Anterior cingulate cortex (tissue), 58 donors: ENCODE data around the gene CCDC61.
A peak's percentile ranks its signal among the peaks of the same experiment; 100 is the strongest.

ENCODE experiments used
- DNase-seq, 58 donors: peaks; one replicate each; lab custom pipeline; 2025; lab: John Stamatoyannopoulos, UW

Gene CCDC61, protein sequence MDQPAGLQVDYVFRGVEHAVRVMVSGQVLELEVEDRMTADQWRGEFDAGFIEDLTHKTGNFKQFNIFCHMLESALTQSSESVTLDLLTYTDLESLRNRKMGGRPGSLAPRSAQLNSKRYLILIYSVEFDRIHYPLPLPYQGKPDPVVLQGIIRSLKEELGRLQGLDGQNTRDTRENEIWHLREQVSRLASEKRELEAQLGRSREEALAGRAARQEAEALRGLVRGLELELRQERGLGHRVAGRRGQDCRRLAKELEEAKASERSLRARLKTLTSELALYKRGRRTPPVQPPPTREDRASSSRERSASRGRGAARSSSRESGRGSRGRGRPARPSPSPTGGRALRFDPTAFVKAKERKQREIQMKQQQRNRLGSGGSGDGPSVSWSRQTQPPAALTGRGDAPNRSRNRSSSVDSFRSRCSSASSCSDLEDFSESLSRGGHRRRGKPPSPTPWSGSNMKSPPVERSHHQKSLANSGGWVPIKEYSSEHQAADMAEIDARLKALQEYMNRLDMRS

DNA sequence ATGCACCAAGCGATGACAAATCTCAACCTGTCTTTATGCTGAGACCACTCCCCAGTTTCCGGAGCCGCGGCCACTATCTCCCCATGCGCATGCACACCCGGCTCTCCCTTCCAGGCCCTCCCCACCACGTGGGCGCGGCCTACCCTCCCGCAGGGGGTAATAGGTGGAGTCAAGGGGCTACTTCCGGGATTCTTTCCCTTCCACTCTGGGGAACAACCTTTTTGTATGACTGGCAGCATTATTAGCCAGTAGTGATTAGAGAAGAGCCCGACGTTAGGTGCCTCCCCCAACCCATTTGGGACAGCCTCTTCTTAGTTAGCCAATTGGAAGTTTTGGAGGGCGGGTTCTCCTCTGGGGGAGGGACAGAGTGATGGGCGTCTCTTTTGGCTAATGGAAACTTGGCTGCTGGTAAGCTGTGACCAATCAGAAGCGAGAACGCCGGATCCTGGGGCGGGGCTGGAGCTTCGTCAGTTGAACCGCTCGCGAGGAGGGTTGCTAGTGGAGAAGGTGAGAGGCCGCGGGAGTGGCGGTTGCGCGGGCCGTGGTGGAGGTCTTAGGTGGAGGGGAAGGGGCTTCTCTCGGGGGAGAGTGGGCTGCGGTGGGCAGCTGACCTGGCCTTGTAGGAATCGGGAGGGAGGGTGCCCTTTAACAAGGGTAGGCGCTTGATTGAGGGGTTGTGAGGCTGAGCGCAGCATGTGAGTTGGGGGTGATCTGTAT, at the start of gene CCDC61:
Gene CCDC61 (plus strand): TSS at position 470 of the 717 bp plus-strand sequence. CDS start 7,552 bp downstream, outside the sequence.
- peak; percentile 78 to 100 (median 97) for DNase-seq

DNA sequence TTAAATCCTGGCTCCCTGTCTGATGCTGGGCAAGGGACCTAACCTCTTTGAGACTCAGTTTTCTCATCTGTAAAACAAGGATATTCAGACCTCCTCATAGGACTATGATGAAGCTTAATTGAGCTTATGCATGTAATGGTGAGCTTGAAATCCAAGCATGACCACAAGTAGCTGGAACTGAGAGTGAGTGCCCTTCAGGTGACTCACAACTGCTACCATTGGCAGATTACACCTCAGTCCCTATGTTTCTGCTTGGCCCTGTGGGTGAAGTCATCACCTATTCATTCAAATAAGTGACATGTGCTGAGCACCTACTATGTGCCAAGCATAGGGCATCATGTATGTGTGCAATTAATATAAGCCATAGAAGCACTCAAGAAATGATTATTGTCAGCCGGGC, 47.3 kb upstream of the CCDC61 start:
- no peak for DNase-seq

DNA sequence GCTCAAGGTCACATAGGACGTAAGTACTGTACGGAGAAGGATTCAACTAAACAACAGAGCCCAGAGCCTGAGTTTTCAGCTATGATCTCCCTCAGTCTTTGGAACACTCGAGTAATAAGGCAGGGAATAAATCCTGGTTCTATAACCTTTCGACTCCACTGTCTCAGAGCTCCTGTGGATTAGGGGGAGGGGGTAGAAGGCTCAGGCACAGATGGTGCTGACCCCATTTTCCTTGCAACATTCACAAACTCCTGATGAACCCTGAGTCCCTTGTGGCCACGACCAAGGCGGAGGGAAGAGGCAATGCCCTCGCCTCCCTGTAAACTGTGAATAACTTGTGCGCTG, 43.0 kb upstream of the CCDC61 start:
- no peak for DNase-seq

DNA sequence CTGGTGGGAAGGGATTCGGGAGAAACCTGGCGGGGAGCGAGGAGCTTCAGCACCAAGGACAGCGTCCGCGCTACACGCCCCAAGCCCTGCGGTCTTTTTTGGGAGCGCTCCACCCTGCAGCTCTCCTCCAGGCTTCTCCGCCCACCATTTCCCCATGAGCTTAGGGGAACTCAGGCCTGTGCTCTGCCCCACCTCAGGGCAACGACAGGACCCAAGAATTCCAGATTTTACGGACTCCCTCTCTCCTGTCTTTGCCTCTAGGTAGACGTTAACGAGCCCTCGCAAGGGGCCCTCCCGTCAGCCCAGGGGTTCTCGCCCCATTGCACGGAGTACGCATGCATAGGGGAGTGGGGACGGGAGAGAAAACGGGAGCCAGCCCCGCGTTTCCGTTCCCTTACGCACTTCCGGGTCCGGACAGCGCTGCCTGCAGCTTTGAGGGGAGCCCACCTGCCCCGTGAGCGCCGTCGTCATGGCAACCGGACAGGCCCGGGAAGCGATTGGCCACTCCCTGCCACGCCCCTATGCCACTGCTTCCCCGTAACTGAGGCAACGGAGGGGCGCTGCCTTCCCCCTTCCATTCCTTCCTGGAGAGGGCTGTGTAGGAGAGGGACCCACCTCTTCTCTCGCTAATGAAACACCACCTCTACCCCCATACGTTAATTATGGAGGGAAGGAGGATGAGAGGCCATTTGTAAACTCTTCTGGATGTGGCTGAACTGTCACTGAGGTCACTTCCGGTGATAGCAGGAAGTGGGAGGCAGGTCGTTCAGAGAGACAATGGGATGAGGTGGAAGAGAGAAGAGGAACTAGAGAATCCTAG, 42.4 kb upstream of the CCDC61 start:
- peak in 10 of 58 donors; percentile 7 to 42 (median 27) for DNase-seq

DNA sequence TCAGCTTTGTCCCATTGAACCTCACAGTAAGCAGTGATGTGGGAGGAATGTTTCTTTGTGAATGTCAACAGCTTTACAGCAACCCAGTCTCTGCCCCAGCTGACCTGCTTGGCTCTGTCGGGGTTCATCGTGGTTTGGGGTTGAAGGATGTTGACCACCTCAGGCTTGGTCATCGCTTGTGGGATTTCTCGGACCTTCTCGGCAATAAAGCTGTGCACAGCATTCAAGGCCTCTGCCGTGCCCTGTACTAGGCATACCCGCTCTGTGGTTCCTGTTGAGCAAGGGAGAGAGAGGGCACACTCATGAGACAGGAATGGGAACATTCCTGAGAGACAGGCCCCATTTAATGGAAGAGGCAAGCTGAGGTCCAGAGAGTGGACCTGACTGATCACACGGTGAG, 41.6 kb upstream of the CCDC61 start:
- DNase-seq = no peak

DNA sequence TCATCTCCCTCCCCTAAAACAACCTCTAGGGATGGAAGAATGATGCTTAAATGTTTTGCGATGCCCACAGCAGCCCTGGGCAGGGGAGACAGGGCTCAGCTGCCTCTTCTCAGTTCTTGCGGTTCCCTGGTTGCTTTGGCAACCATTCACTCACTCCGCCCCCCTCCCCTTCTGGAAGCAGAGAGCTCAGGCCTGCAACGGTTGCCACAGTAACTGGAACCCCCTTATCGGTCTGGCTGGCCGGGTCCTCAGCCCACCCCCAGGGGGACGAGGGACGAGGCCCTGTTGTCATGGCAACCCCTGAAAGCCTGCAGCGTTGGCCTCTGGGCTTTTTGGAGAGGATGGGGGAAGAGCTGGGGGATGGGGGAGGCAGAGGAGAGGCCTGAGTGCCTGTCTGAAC, 41.1 kb upstream of the CCDC61 start:
- DNase-seq = peak in 28 of 58 donors; percentile 9 to 64 (median 36)

DNA sequence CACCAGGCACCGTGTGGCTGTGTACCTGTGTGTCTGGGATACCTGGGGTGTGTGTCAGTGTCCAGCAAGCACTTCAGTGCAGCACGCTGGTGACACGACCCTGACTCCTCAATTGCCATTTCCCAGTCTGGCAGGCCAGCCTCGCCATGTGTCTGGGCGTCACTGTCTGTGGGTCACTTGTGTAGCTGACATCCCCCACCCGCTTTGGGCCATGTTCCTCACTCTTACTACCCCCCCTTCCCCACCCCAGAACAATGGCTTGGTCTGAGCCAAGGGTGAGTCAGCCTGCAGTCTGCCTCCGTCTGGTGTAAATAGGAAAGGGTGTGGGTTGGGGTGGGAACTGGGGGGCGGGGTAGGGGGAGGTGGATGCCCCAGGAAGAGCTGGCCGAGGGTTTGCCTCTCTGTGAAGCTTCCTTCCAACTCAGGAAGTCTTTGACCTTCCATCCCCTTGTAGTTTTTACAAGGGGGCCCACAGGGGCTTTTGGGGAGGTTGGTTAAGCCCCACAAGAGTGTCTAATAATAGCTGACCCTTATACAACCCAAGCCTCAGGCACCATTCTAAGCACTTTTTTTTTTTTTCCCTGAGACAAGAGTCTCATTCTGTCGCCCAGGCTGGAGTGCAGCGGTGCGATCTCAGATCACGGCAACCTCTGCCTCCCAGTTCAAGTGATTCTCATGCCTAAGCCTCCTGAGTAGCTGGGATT, 39.2 kb upstream of the CCDC61 start:
- DNase-seq = peak in 51 of 58 donors; percentile 12 to 85 (median 65)

DNA sequence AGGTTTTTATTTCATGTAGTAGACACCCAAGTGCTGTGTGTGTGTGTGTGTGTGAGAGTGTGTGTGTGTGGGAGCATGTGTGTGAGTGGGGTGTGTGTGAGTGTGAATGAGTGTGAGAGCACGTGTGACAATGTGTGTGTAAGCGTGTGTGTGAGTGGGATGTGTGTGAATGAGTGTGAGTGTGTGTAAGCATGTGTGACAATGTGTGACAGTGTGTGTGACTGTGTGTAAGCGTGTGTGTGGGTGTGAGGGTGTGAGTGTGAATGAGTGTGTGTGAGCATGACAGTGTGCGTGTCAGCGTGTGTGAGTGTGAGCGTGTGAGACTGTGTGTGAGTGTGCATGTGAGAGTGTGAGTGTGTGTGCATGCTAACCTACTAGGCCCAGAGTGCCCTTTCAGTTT, 36.9 kb upstream of the CCDC61 start:
- no peak for DNase-seq

DNA sequence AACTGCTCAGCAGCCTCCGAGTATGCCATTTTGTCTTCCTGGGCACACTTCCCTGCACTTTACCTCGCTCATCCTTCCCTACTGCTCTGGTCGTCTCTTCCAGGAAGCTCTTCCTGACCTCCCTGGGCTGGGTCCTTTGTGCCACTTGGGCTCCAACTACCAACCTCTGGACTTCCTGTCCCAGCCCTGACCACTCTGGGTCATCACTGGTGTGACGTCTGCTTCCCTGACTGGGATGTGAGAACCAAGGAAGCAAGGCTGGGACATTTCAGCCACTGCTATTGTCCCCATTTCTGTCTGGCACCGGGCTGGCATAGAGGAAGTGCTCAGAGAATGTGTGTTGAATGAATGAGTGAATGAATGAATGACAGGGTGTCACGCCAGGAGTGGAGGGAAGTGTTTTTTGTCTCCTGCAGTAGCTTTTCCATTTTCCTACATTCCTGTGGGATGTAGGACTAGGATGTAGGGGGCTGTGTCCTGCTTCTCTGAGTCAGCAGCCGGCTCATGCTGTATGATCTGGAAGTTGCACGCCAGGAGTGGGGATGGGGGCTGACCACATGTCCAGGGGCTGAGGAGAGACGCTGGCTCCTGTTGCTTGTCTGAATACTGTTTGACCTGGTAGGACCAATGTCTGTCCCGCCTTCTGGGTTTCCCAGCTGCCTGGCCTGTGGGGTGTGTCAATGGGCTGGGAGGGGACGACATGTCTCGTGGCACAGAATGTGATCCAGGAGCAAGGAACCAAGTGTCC, 36.3 kb upstream of the CCDC61 start:
- DNase-seq = peak in 1 of 58 donors; percentile 40

DNA sequence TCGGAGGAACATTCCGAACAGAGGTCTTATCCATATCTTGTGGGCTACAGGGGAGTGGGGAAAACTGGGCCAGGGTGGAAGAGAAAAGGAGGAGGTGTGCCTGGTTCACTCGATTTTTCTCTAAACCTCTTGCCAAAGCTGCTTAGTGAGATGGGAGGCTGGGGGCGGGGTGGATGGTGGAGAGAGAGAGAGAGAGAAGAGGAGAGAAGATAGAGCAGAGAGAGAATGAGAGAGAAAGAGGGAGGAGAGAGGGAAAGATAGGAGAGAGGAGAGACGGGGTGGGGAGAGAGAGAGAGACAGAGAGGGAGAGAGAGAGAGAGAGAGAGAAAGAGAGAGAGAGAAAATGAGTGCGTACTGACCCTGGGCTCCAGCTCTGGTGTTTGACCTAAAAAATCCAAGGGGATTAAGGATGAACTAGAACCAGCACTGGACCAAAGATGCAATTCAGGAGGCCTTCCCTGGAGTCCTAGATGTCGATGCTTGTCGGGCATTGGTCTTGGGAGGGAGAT, 35.7 kb upstream of the CCDC61 start:
- peak in 4 of 58 donors; percentile 14 to 42 (median 20) for DNase-seq

DNA sequence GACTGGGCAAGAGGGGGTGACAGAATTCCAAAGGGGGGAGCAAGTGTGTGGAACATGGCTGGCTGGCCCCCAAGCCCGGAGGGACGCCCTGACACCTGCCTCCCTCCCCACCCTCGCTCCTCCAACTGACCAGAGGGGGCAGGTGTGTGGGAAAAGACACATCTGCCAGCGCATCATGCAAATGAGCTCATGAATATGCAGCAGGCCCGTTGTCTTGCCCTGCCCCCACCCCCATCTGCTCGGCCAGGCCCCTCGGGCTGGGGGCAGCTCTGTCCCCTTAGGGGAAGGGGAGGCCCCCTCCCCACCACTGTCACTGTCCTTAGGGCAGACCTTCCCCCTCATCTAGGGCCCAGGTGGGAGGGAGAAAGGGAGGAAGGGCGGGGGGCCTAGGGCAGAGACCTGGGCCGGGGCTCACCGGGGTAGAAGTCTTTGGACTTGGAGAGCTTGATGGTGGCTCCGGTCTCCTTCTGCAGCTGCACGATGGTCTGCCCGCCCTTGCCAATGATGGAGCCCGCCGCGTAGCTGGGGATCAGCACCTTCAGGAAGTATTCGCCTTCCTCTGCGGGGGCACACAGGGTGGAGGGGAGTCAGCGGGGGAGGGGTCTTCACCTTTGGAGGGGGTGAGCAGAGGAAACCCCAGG, 34.6 kb upstream of the CCDC61 start:
- DNase-seq = peak in 6 of 58 donors; percentile 7 to 62 (median 28)

DNA sequence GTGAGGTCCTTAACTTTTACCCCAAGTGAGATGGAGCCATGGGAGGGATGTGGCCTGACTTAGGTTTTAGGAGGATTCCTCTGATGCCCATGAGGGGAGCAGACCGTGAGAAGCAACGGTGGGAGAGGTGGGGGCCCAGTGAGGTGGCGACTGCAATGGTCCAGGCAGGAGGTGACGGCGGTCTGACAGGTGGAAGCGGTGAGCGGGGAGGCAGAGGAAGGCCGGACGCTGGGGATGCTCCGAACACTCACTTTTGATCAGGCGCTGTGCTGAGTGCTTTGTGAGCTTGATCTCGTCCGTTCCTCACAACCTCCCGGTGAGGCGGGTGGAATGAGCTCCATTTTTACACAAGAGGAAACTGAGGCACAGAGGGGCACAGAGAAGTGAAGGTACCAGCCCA, 33.2 kb upstream of the CCDC61 start:
- no peak for DNase-seq

DNA sequence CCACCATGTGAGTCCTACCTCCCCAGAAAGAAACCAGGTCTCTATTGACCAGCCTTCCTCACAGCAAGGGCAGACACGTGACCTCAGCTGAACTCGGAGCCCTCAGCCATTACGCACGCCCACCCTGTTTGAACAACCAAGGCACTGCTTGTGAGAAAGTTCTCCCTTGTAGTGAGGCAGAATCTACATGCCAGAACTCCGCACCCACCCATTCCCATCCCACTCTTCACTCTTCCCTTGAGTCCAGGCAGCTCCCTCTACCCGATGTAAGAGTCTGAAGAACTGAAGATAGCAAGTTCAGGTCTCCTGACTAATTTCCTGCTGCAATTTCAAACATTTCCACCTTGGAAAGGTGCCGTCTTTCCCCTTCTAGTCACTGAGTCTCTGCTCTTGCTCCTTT, 28.0 kb upstream of the CCDC61 start:
- DNase-seq = no peak

DNA sequence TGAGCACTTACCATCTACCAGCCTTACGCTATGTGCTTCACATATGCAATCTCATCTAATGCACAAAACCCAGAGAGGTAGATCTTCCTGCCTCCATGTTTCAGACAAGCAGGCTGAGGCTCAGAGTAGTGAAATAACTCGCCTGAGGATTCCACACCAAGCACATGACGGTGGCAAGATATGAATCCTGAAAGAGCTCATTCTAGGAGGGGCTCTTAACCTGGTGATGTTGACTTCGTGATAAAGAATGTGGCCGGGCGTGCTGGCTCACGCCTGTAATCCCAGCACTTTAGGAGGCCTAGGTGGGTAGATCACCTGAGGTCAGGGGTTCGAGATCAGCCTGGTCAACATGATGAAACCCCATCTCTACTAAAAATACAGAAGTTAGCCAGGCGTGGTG, 26.6 kb upstream of the CCDC61 start:
- no peak for DNase-seq

DNA sequence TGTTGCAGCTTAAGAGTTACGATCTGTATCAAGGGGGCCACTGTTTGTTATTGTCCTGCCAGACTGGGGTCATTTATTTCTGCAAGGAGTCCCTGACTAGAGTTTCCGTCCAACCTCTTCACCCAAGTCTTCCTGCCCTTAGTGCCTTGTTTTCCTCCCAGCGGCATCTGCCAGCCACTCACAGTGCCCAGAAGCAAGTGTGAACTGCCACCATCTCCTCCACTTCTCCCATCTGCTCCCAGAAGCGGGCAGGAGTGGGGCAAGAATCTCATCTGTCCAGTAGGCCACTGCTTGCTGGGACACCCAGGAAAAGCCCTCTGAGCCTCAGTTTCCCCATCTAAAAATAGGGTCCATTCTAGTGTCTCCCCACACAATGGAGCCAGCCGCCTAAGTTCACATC, 25.6 kb upstream of the CCDC61 start:
- DNase-seq = no peak

DNA sequence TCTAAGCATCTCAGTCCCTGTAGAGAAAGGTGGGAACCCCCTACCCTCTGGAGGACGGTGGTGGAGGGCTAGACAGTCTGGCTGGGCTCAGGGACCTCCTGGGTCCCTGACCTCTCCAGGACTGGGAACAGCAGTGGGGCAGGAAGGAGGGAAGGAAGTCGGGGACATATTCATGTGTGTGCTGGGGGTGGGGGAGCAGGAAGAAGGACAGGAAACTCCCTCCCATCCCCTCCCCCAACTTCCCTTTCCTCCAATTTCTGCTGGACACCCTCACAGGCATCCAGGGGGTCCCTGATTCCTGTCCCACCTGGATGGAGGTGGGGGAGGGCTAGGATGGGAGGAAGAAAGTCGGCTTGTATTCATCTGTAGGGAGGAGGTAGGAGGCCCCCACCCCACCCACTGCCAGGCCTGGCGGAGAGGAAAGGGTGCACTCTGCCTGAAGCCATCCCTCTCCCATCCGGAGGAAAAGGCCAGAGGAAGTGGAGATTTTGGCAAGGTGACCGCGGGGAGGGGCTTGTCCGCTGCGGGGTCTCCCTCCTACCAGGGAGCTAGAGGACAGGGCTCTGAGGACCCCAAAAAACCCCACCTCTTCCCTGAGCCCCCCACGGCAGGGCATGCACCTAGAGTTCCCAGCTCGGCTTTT, 23.9 kb upstream of the CCDC61 start:
- no peak for DNase-seq

DNA sequence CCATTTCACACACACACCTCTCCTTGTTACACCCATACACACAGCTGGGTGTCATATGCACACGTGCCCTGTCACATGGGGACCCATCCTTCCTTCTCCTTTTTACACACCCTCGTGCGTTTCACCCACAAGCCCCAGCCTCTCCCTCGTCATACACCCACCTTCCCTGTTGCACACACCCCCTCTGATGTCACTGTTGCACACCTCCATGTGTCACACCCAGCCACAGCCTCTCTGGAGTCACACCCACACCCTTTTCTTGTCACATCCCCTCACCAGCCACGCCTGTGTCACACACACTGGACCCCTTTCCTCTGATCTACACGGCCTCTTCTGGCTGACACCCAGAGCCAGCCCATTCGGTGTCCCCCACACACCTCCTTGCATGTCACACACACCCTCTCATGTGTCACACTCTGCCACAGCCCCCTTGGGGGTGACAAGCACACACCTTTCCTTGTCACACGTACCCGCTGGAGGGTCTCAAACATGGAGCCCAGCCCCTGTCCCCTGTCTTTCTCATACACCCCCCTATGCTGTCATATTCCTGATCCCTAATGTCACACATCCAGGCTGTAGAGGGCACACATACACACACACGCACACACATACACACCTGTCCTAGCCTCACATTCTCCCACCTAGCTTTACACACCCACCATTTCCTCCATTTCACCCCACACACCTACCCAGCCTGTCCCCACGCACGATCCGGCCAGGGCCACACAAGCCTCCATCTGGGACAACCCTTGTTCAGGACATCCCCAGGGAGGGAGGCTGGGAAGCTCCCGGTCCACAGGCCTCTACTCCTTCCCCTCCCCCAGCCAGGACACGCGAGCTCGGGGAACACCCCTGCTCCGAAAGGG, 23.0 kb upstream of the CCDC61 start:
- peak in 22 of 58 donors; percentile 17 to 65 (median 34) for DNase-seq
